HepG2 (cell line): ENCODE data around the gene RAB34. TPM values are rescaled to one million over a fixed set of nuclear protein-coding genes. Genes with fewer than 3 reads are reported as not detected.

ENCODE experiments used
- AKAP8 ChIP-seq: sonication (generic); formaldehyde crosslinking; IDR thresholded peaks from 2 replicates; pipeline ENCODE4 v1.5.1; 2020; ENCODE audit warnings: mild to moderate bottlenecking, missing genetic modification reagents
- BCL3 ChIP-seq: sonication (generic); formaldehyde crosslinking; IDR thresholded peaks from 2 replicates; pipeline ENCODE4 v1.5.1; 2020; ENCODE audit warnings: mild to moderate bottlenecking, missing genetic modification reagents, moderate library complexity
- BORCS8-MEF2B ChIP-seq: sonication (generic); formaldehyde crosslinking; IDR thresholded peaks from 2 replicates; pipeline ENCODE4 v1.8.0; 2022; ENCODE audit warnings: mild to moderate bottlenecking, missing genetic modification reagents
- BRCA1 ChIP-seq: sonication (generic); formaldehyde crosslinking; IDR thresholded peaks from 2 replicates; pipeline ENCODE4 v1.4.0; 2020; ENCODE audit warnings: missing genetic modification reagents
- CCDC6 ChIP-seq: sonication (generic); formaldehyde crosslinking; IDR thresholded peaks from 2 replicates; pipeline ENCODE4 v1.8.1; 2022; ENCODE audit warnings: mild to moderate bottlenecking, missing genetic modification reagents, moderate library complexity
- CEBPG ChIP-seq: IDR thresholded peaks from 2 replicates; pipeline ENCODE4 v1.6.1; 2016
- HCFC1 ChIP-seq: fragments of 150-350 bp; IDR thresholded peaks from 2 replicates; pipeline ENCODE4 v1.6.1; 2014; ENCODE audit warnings: low read depth, low read length
- HINFP ChIP-seq: sonication (generic); formaldehyde crosslinking; IDR thresholded peaks from 2 replicates; pipeline ENCODE4 v1.4.0; 2020; ENCODE audit warnings: low read depth, mild to moderate bottlenecking, missing genetic modification reagents
- MAF1 ChIP-seq: sonication (generic); formaldehyde crosslinking; IDR thresholded peaks from 2 replicates; pipeline ENCODE4 v1.5.0; 2020; ENCODE audit warnings: missing genetic modification reagents, borderline replicate concordance
- MAFF ChIP-seq: IDR thresholded peaks from 2 replicates; pipeline ENCODE4 v1.6.1; 2011; ENCODE audit warnings: low read depth, low read length, improper control_type of control experiment
- MAX ChIP-seq: IDR thresholded peaks from 2 replicates; pipeline ENCODE4 v1.6.1; 2012; ENCODE audit warnings: inconsistent platforms
- MNT ChIP-seq: fragments of 450-650 bp; IDR thresholded peaks from 2 replicates; pipeline ENCODE4 v1.6.1; 2016
- NFE2L2 ChIP-seq: fragments of 150-350 bp; IDR thresholded peaks from 2 replicates; pipeline ENCODE4 v1.6.1; 2014; ENCODE audit warnings: low read length
- PPARG ChIP-seq: conservative IDR thresholded peaks from 2 replicates; pipeline ENCODE4 v1.6.1; 2016; ENCODE audit warnings: missing biosample characterization, missing genetic modification reagents
- RCOR2 ChIP-seq: IDR thresholded peaks from 2 replicates; pipeline ENCODE4 v1.6.1; 2016; ENCODE audit warnings: missing biosample characterization, missing genetic modification reagents
- RFXANK ChIP-seq: IDR thresholded peaks from 2 replicates; pipeline ENCODE4 v1.6.1; 2016
- SNAPC5 ChIP-seq: sonication (generic); formaldehyde crosslinking; IDR thresholded peaks from 2 replicates; pipeline ENCODE4 v1.8.1; 2023; ENCODE audit warnings: mild to moderate bottlenecking, missing genetic modification reagents, borderline replicate concordance
- TOPORS ChIP-seq: sonication (generic); formaldehyde crosslinking; IDR thresholded peaks from 2 replicates; pipeline ENCODE4 v1.8.0; 2023; ENCODE audit warnings: mild to moderate bottlenecking, missing genetic modification reagents
- ZBTB26 ChIP-seq: IDR thresholded peaks from 2 replicates; pipeline ENCODE4 v1.6.1; 2016; ENCODE audit warnings: missing compliant biosample characterization, missing genetic modification reagents, borderline replicate concordance
- ZBTB34 ChIP-seq: sonication (generic); formaldehyde crosslinking; IDR thresholded peaks from 2 replicates; pipeline ENCODE4 v1.8.0; 2022; ENCODE audit warnings: mild to moderate bottlenecking, missing genetic modification reagents
- ZNF550 ChIP-seq: sonication (generic); formaldehyde crosslinking; IDR thresholded peaks from 2 replicates; pipeline ENCODE4 v1.4.0; 2020; ENCODE audit warnings: mild to moderate bottlenecking, missing genetic modification reagents, borderline replicate concordance
- ZNF557 ChIP-seq: sonication (generic); formaldehyde crosslinking; IDR thresholded peaks from 2 replicates; pipeline ENCODE4 v1.4.0; 2020; ENCODE audit warnings: missing genetic modification reagents
- ZNF761 ChIP-seq: sonication (generic); formaldehyde crosslinking; conservative IDR thresholded peaks from 2 replicates; pipeline ENCODE4 v1.4.0; 2020; ENCODE audit warnings: mild to moderate bottlenecking, missing genetic modification reagents
- ZNF883 ChIP-seq: sonication (generic); formaldehyde crosslinking; IDR thresholded peaks from 2 replicates; pipeline ENCODE4 v1.5.1; 2020; ENCODE audit warnings: mild to moderate bottlenecking, missing genetic modification reagents; ENCODE audit errors: not compliant biosample characterization
- polyA plus RNA-seq, 8 experiments: library from polyadenylated mRNA; depleted of rRNA in 3 of 8; stranded (reverse) in 7 of 8; unstranded in 1 of 8; fragments of >200 nt; fragmentation: Illumina TruSeq in 4 of 8; extraction: Trizol in 4 of 8; gene quantifications; 2 replicates each; pipeline versions ENCODE4 v1.2.1 to v1.2.3, GENCODE V29; 2011 to 2016; ENCODE audit warnings: low read depth in 4 of 8, missing spikeins in 1 of 8, mixed read lengths in 1 of 8; ENCODE audit not compliant: insufficient read depth in 1 of 8
- total RNA-seq, 5 experiments: library from RNA; depleted of rRNA; stranded (reverse); fragments of >200 nt; fragmentation: Illumina TruSeq; extraction: Trizol; gene quantifications; 2 replicates each; pipeline ENCODE4 v1.2.3, GENCODE V29; 2016; ENCODE audit warnings: low read depth in 1 of 5

RAB34 gene
- total and polyA plus RNA-seq, 2 of the 13 experiments (the other 11 are each of a cell fraction or from before 2014, with no cell fraction given): 0.49 TPM; not detected in 1

GRCh38 chr17:28744972-28745785 is 27.5 kb upstream of the RAB34 start (continued):
- TF ChIP-seq HINFP (CRISPR knock-in tag) (no peak), ZNF557 (CRISPR knock-in tag) (no peak), HCFC1 (no peak), ZBTB26 (no peak), TOPORS (no peak), MAX (peak; percentile 70), MAF1 (CRISPR knock-in tag) (no peak), ZNF550 (CRISPR knock-in tag) (no peak), SNAPC5 (no peak), PPARG (CRISPR knock-in tag) (no peak), CCDC6 (CRISPR knock-in tag) (no peak), NFE2L2 (no peak), BORCS8-MEF2B (CRISPR knock-in tag) (no peak), BCL3 (CRISPR knock-in tag) (0 out of 2 replicates have a peak, but pooled peaks have one; percentile 39), BRCA1 (CRISPR knock-in tag) (no peak), RCOR2 (CRISPR knock-in tag) (no peak), ZBTB34 (CRISPR knock-in tag) (no peak), ZNF883 (CRISPR knock-in tag) (no peak), MNT (peak; percentile 16; the same call in 1 of the 2 replicates), MAFF (no peak), RFXANK (no peak), CEBPG (0 out of 2 replicates have a peak, but pooled peaks have one; percentile 9), ZNF761 (CRISPR knock-in tag) (0 out of 2 replicates have a peak, but pooled peaks have one; percentile 29), AKAP8 (CRISPR knock-in tag) (no peak; the same call in 1 of the 2 replicates)
